GM23338 (cell line): ENCODE data around the gene KCNE1. TPM values are rescaled to one million over a fixed set of nuclear protein-coding genes. Genes with fewer than 3 reads are reported as not detected.

Source experiments
- ATAC-seq: fragments of 200-7000 bp; cut with Tn5 transposase; 3 replicates; pipeline ENCODE4 v1.9.1; 2020
- DNase-seq: peaks from one replicate; pipeline ENCODE4 v3.0.0-alpha.2; 2015; ENCODE audit warnings: low spot score
- H2AFZ ChIP-seq: fragments of 200-600 bp; sonication (generic); 2 replicates; pipeline ENCODE4 v1.8.0; 2016; ENCODE audit warnings: antibody characterized with exemption, mild to moderate bottlenecking, moderate library complexity
- H3F3A ChIP-seq: fragments of 200-600 bp; sonication (generic); replicated peaks from 2 replicates; pipeline ENCODE4 v1.8.0; 2017; ENCODE audit warnings: antibody characterized with exemption, mixed run types, low read depth
- H3K27ac ChIP-seq: fragments of 200-600 bp; sonication (generic); 2 replicates; pipeline ENCODE4 v1.6.1; 2016; ENCODE audit warnings: low read depth
- H3K27me3 ChIP-seq: fragments of 200-600 bp; sonication (generic); 2 replicates; pipeline ENCODE4 v1.8.0; 2016; ENCODE audit warnings: mild to moderate bottlenecking, mixed run types, moderate library complexity; ENCODE audit not compliant: insufficient read depth
- H3K36me3 ChIP-seq: fragments of 200-600 bp; sonication (generic); 2 replicates; pipeline ENCODE4 v1.8.0; 2016; ENCODE audit warnings: mild to moderate bottlenecking; ENCODE audit not compliant: insufficient read depth
- H3K4me1 ChIP-seq: fragments of 200-600 bp; sonication (generic); 2 replicates; pipeline ENCODE4 v1.8.0; 2016; ENCODE audit warnings: mild to moderate bottlenecking, moderate library complexity; ENCODE audit not compliant: insufficient read depth
- H3K4me2 ChIP-seq: fragments of 200-600 bp; sonication (generic); 2 replicates; pipeline ENCODE4 v1.7.1; 2017; ENCODE audit warnings: mixed run types
- H3K4me3 ChIP-seq: fragments of 200-600 bp; sonication (generic); 2 replicates; pipeline ENCODE4 v1.6.1; 2016; ENCODE audit warnings: mixed run types
- H3K79me2 ChIP-seq: fragments of 200-600 bp; sonication (generic); replicated peaks from 2 replicates; pipeline ENCODE4 v1.8.0; 2017; ENCODE audit warnings: mild to moderate bottlenecking; ENCODE audit not compliant: insufficient read depth
- H3K9me2 ChIP-seq: fragments of 200-600 bp; sonication (generic); 2 replicates; pipeline ENCODE4 v1.8.0; 2017; ENCODE audit not compliant: insufficient read depth
- H4K20me1 ChIP-seq: fragments of 200-600 bp; sonication (generic); replicated peaks from 2 replicates; pipeline ENCODE4 v1.8.0; 2017; ENCODE audit warnings: mild to moderate bottlenecking; ENCODE audit not compliant: insufficient read depth
- H3K27ac Mint-ChIP-seq: 2 replicates; pipeline ENCODE4 v1.8.0; 2020; ENCODE audit warnings: inconsistent platforms, mild to moderate bottlenecking, moderate library complexity, mixed read lengths
- H3K27me3 Mint-ChIP-seq: 3 replicates; pipeline ENCODE4 v1.8.0; 2022; ENCODE audit warnings: low read depth, mild to moderate bottlenecking, moderate library complexity, mixed read lengths, inconsistent platforms; ENCODE audit not compliant: insufficient read depth, poor library complexity
- H3K36me3 Mint-ChIP-seq: 3 replicates; pipeline ENCODE4 v1.8.0; 2021; ENCODE audit warnings: low read depth, mild to moderate bottlenecking, inconsistent platforms, moderate library complexity, mixed read lengths
- H3K4me1 Mint-ChIP-seq: 3 replicates; pipeline ENCODE4 v1.8.0; 2020; ENCODE audit warnings: mild to moderate bottlenecking, inconsistent platforms, mixed read lengths
- H3K4me3 Mint-ChIP-seq: 3 replicates; pipeline ENCODE4 v1.8.0; 2021; ENCODE audit warnings: moderate library complexity, mild to moderate bottlenecking, inconsistent platforms, mixed read lengths
- H3K9me3 Mint-ChIP-seq: 3 replicates; pipeline ENCODE4 v1.8.0; 2020; ENCODE audit warnings: moderate library complexity, mild to moderate bottlenecking, inconsistent platforms, mixed read lengths
- CREB1 ChIP-seq: fragments of 250-450 bp; sonication (Bioruptor Pico); IDR thresholded peaks from 2 replicates; pipeline ENCODE4 v1.5.0; 2020; ENCODE audit warnings: low read depth, mild to moderate bottlenecking, moderate library complexity
- ETS1 ChIP-seq: IDR thresholded peaks from 2 replicates; pipeline ENCODE4 v1.6.1; 2016; ENCODE audit warnings: antibody characterized with exemption
- EZH2 ChIP-seq: fragments of 200-600 bp; sonication (generic); IDR thresholded peaks from one replicate; pipeline ENCODE4 v1.8.0; 2017; ENCODE audit warnings: antibody characterized with exemption, mild to moderate bottlenecking, low read depth; ENCODE audit not compliant: unreplicated experiment
- EZH2phosphoT487 ChIP-seq: fragments of 200-600 bp; sonication (generic); IDR thresholded peaks from one replicate; pipeline ENCODE4 v1.8.1; 2018; ENCODE audit warnings: antibody characterized with exemption; ENCODE audit not compliant: unreplicated experiment
- JUNB ChIP-seq: IDR thresholded peaks from one replicate; pipeline ENCODE4 v1.6.1; 2016; ENCODE audit warnings: antibody characterized with exemption; ENCODE audit not compliant: unreplicated experiment
- POLR2AphosphoS5 ChIP-seq: IDR thresholded peaks from 2 replicates; pipeline ENCODE4 v1.6.1; 2016; ENCODE audit warnings: antibody characterized with exemption, low read depth
- ZNF114 ChIP-seq: fragments of 250-450 bp; sonication (Bioruptor Pico); IDR thresholded peaks from 2 replicates; pipeline ENCODE4 v1.5.0; 2020; ENCODE audit warnings: mild to moderate bottlenecking, moderate library complexity
- ZNF462 ChIP-seq: fragments of 250-450 bp; sonication (Bioruptor Pico); IDR thresholded peaks from 2 replicates; pipeline ENCODE4 v1.5.0; 2020; ENCODE audit warnings: mild to moderate bottlenecking, moderate library complexity
- long read RNA-seq: library from polyadenylated mRNA; unstranded; transcript quantifications from one replicate; pipeline ENCODE4 v2.0.0, GENCODE V29; 2020; ENCODE audit not compliant: unreplicated experiment
- polyA plus RNA-seq: library from polyadenylated mRNA; unstranded; fragments of >200 nt; fragmentation: Nextera tagmentation; extraction: Ambion mirVana; gene quantifications from 2 replicates; pipeline ENCODE4 v1.2.1, GENCODE V29; 2016
- total RNA-seq: library from RNA; depleted of rRNA; stranded (reverse); fragments of >200 nt; shearing (Covaris generic); gene quantifications from 2 replicates; pipeline ENCODE4 v1.2.3, GENCODE V29; 2014; rRNA removed
- TF ChIP-seq, protein P1 (sequence below), 2 experiments: fragments of 200-600 bp in 1 of 2; sonication (generic) in 1 of 2; conservative IDR thresholded peaks; 2 replicates each; pipeline versions ENCODE4 v1.5.1 to v1.6.1; 2016 to 2017; ENCODE audit warnings: antibody characterized with exemption in 2 of 2, low read depth in 2 of 2, mild to moderate bottlenecking in 2 of 2, moderate library complexity in 1 of 2

Gene KCNE1
- 0.07 TPM in 1 of 2 replicates, not detected in the other for total RNA-seq
- polyA plus RNA-seq = not detected in 2 replicates
- long read RNA-seq = 0 reads

- no peaks in the 10 kb centered on the region for H4K20me1 ChIP-seq
- DNase-seq = no peak
- TF ChIP-seq ZNF114 (CRISPR knock-in tag) = no peak
- no peak within 1 kb of the TSS for H3K27ac Mint-ChIP-seq
- H3K9me2 ChIP-seq = no peaks in the 10 kb centered on the region
- H3K9me3 Mint-ChIP-seq = no peaks in the 10 kb centered on the region
- ATAC-seq = no peak
- H3K36me3 Mint-ChIP-seq = no peaks in the 10 kb centered on the region
- H3K36me3 ChIP-seq = no peaks in the 10 kb centered on the region
- peaks cover 3% of the 10 kb centered on the region; the same call in 2 of the 3 replicates for H3K4me1 Mint-ChIP-seq
- H3K79me2 ChIP-seq = no peaks in the 10 kb centered on the region
- H3F3A ChIP-seq = no peaks in the 10 kb centered on the region
- no peak within 1 kb of the TSS for H3K4me3 ChIP-seq
- H3K27me3 ChIP-seq = no peaks in the 10 kb centered on the region
- H3K4me1 ChIP-seq = no peaks in the 10 kb centered on the region
- peaks cover 2% of the 10 kb centered on the region for H3K27me3 Mint-ChIP-seq
- no peak within 1 kb of the TSS for H3K27ac ChIP-seq
- no peak within 1 kb of the TSS for H3K4me3 Mint-ChIP-seq
- no peak within 1 kb of the TSS for H3K4me2 ChIP-seq
- H2AFZ ChIP-seq = no peak within 1 kb of the TSS
These were observed at the start of gene KCNE1 for GRCh38 chr21:34511787-34512455. Gene KCNE1, minus strand, starts transcription at chr21:34512210. Its CDS starts 62,576 bp downstream, at chr21:34449634.

- TF ChIP-seq EZH2 (no peak), EZH2phosphoT487 (no peak), JUNB (no peak), CREB1 (CRISPR knock-in tag) (no peak), ZNF462 (CRISPR knock-in tag) (no peak), POLR2AphosphoS5 (no peak), ETS1 (no peak)
- TF ChIP-seq, protein P1, sequence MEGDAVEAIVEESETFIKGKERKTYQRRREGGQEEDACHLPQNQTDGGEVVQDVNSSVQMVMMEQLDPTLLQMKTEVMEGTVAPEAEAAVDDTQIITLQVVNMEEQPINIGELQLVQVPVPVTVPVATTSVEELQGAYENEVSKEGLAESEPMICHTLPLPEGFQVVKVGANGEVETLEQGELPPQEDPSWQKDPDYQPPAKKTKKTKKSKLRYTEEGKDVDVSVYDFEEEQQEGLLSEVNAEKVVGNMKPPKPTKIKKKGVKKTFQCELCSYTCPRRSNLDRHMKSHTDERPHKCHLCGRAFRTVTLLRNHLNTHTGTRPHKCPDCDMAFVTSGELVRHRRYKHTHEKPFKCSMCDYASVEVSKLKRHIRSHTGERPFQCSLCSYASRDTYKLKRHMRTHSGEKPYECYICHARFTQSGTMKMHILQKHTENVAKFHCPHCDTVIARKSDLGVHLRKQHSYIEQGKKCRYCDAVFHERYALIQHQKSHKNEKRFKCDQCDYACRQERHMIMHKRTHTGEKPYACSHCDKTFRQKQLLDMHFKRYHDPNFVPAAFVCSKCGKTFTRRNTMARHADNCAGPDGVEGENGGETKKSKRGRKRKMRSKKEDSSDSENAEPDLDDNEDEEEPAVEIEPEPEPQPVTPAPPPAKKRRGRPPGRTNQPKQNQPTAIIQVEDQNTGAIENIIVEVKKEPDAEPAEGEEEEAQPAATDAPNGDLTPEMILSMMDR (conservative IDR thresholded peaks at IDR 0.05; ENCODE audit: low read depth in 2 of 2) = no peak
- Mint-ChIP-seq H3K4me1 (peaks cover 3% of the 10 kb centered on the region; the same call in 2 of the 3 replicates), H3K27me3 (peaks cover 3% of the 10 kb centered on the region), H3K27ac (no peak overlapping the region), H3K4me3 (no peak overlapping the region), H3K36me3 (no peaks in the 10 kb centered on the region), H3K9me3 (no peaks in the 10 kb centered on the region)
- Histone ChIP-seq H3K9me2 (no peaks in the 10 kb centered on the region; the same call in 1 of the 2 replicates), H3F3A (no peaks in the 10 kb centered on the region), H3K36me3 (no peaks in the 10 kb centered on the region), H4K20me1 (no peaks in the 10 kb centered on the region), H3K79me2 (no peaks in the 10 kb centered on the region), H3K4me3 (no peak overlapping the region), H3K27me3 (no peaks in the 10 kb centered on the region), H3K27ac (no peak overlapping the region), H3K4me2 (no peak overlapping the region), H2AFZ (no peak overlapping the region), H3K4me1 (no peaks in the 10 kb centered on the region)
- DNase-seq = no peak
- ATAC-seq = no peak
These were observed 49.8 kb upstream of the KCNE1 start for GRCh38 chr21:34561806-34562205.
